Measurements from ENCODE around the gene GALNT11. TPM values are rescaled to one million over a fixed set of nuclear protein-coding genes. Genes with fewer than 3 reads are reported as not detected.

The GALNT11 gene
- total and polyA plus RNA-seq, 8 donors, result 36.5 to 69.0 (median 61.6) TPM

DNA sequence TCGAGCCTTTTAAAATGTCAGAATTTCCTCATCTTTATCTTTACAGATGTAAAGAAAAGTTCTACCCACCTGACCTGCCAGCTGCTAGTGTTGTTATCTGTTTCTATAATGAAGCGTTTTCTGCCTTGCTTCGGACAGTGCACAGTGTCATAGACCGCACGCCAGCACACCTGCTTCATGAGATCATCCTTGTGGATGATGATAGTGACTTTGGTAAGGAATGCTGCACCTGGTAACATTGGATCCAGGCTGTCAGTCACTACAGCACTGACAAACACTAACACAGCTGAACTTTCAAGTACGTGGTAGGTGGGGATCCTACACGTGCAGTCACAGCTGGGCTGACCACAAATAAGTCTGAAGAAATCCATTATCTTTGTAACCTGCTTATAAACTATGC is 77.6 kb downstream of the GALNT11 start:
- H3K4me1 ChIP-seq, result no peaks in the 10 kb centered on the region
- intact Hi-C loops (cut with DNase I), result no loop called here
- ATAC-seq (no peak), DNase-seq (no peak)
- H3K27me3 ChIP-seq, result no peaks in the 10 kb centered on the region
- H3K4me3 ChIP-seq, result no peak overlapping the region
- no peaks in the 10 kb centered on the region for H3K9me3 ChIP-seq
- H3K36me3 ChIP-seq, result peaks cover 0 to 42% of the 10 kb centered on the region in 2 donors
- TF ChIP-seq, protein P1, sequence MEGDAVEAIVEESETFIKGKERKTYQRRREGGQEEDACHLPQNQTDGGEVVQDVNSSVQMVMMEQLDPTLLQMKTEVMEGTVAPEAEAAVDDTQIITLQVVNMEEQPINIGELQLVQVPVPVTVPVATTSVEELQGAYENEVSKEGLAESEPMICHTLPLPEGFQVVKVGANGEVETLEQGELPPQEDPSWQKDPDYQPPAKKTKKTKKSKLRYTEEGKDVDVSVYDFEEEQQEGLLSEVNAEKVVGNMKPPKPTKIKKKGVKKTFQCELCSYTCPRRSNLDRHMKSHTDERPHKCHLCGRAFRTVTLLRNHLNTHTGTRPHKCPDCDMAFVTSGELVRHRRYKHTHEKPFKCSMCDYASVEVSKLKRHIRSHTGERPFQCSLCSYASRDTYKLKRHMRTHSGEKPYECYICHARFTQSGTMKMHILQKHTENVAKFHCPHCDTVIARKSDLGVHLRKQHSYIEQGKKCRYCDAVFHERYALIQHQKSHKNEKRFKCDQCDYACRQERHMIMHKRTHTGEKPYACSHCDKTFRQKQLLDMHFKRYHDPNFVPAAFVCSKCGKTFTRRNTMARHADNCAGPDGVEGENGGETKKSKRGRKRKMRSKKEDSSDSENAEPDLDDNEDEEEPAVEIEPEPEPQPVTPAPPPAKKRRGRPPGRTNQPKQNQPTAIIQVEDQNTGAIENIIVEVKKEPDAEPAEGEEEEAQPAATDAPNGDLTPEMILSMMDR (IDR thresholded peaks at IDR 0.05), result no peak
- no peak overlapping the region for H3K27ac ChIP-seq

DNA sequence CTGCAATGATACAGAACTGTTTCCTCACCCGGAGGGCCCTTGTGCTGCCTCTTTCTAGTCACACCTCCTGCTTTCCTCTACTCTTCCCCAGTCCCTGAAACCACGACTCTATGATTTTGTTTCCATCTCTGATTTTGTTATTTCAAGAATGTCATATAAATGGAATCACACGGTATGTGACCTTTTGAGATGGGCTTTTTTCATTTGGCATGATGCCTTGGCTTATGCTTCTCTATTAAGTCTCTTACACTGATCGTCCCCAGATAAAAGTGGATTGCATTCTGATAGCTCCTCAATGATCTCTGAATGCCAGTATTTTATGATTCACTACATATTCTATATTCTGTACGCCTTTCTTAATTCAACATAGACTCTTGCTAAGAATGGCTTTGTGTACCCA is 78.2 kb downstream of the GALNT11 start:
- TF ChIP-seq, protein P1 (IDR thresholded peaks at IDR 0.05), result no peak
- ATAC-seq, result no peak
- Histone ChIP-seq H3K27ac (no peak overlapping the region), H3K36me3 (peaks cover 0 to 49% of the 10 kb centered on the region in 2 donors), H3K4me1 (no peaks in the 10 kb centered on the region), H3K27me3 (no peaks in the 10 kb centered on the region), H3K4me3 (no peak overlapping the region), H3K9me3 (no peaks in the 10 kb centered on the region)
- DNase-seq, result no peak
- intact Hi-C loops (cut with DNase I), result no loop called here

DNA sequence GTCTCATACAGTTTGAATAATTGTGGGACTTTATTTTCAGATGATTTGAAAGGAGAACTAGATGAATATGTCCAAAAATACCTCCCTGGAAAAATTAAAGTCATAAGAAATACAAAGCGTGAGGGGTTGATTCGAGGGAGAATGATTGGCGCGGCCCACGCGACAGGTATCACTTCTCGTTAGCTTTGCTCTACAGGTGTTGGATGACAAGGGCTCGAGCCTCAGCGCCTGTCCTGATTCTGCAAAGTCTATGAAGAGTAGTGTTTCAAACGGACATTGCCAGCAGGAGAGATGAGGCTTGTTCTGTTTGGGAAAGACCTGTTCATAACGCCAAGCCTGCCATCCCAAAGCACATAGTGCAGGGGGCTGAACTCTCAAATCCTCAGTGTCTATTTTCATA is 79.7 kb downstream of the GALNT11 start:
- DNase-seq (no peak), ATAC-seq (no peak)
- Histone ChIP-seq H3K4me1 (no peaks in the 10 kb centered on the region), H3K9me3 (no peaks in the 10 kb centered on the region), H3K4me3 (no peak overlapping the region), H3K36me3 (peaks cover 0 to 57% of the 10 kb centered on the region in 2 donors), H3K27me3 (no peaks in the 10 kb centered on the region), H3K27ac (no peak overlapping the region)
- intact Hi-C loops (cut with DNase I), result no loop called here
- TF ChIP-seq, protein P1 (IDR thresholded peaks at IDR 0.05), result no peak

DNA sequence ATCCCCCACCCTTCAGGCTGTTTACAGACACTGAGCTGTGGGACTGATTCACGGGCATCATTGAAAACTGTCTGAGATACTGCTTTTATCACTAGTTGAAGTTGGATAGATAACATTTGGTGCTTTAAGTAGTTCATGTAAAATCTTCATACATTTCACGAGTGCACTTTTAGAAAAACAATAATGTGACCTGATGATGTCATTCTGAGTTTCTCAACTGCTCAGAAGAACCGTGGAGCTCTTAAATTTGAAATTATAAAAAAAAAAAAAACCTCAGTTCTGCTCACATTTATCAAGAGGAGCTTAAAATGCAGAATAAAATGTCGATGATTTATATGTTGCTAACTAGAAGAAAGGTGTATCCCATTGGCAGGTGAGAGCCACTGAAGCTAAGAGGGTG is 81.5 kb downstream of the GALNT11 start:
- no peaks in the 10 kb centered on the region for H3K4me1 ChIP-seq
- no peaks in the 10 kb centered on the region for H3K9me3 ChIP-seq
- intact Hi-C loops (cut with DNase I), result no loop called here
- H3K36me3 ChIP-seq, result peaks cover 0 to 69% of the 10 kb centered on the region in 2 donors
- no peak for DNase-seq
- ATAC-seq, result no peak
- H3K27ac ChIP-seq, result no peak overlapping the region
- H3K4me3 ChIP-seq, result no peak overlapping the region
- TF ChIP-seq, protein P1 (IDR thresholded peaks at IDR 0.05), result no peak
- no peaks in the 10 kb centered on the region for H3K27me3 ChIP-seq

DNA sequence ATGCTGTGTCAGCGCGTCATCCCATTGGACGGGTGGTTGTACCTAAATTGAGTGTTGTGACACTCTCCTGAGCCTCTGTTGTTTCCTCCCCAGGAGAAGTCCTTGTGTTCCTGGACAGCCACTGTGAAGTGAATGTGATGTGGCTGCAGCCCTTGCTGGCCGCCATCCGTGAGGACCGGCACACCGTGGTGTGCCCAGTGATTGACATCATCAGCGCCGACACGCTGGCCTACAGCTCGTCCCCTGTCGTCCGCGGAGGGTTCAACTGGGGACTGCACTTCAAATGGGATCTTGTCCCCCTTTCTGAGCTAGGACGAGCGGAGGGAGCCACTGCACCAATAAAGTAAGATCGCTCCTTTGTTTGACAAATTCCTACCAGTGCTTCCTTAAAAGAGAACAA is 82.5 kb downstream of the GALNT11 start:
- peaks cover under 1 to 64% of the 10 kb centered on the region in 2 donors for H3K36me3 ChIP-seq
- no peak for ATAC-seq
- TF ChIP-seq, protein P1 (IDR thresholded peaks at IDR 0.05), result no peak
- intact Hi-C loops (cut with DNase I), result no loop called here
- DNase-seq, result no peak
- no peaks in the 10 kb centered on the region for H3K27me3 ChIP-seq
- no peaks in the 10 kb centered on the region for H3K9me3 ChIP-seq
- no peak overlapping the region for H3K27ac ChIP-seq
- no peaks in the 10 kb centered on the region for H3K4me1 ChIP-seq
- H3K4me3 ChIP-seq, result no peak overlapping the region
